Heart right ventricle (tissue), 16 donors: Measurements from ENCODE around the gene TSN. TPM values are rescaled to one million over a fixed set of nuclear protein-coding genes. Genes with fewer than 3 reads are reported as not detected.

ENCODE experiments used
- ATAC-seq, 8 donors: fragments of 200-7000 bp; cut with Tn5 transposase; one replicate each; pipeline ENCODE4 v1.9.1; 2020; ENCODE audit warnings: mild to moderate bottlenecking in 8 of 8, moderate library complexity in 8 of 8, moderate number of reproducible peaks in 1 of 8
- DNase-seq, 2 donors: peaks; one replicate each; pipeline ENCODE4 v3.0.0-alpha.2; 2020
- H3K27ac ChIP-seq, 10 donors: fragments of 200-600 bp; sonication (generic) in 2 of 10; one replicate each; pipeline versions ENCODE4 v1.5.0 to v1.8.0; 2020 to 2022; ENCODE audit warnings: mild to moderate bottlenecking in 3 of 10
- H3K27me3 ChIP-seq, 7 donors: fragments of 200-600 bp; one replicate each; pipeline ENCODE4 v1.8.0; 2021 to 2022; ENCODE audit warnings: mild to moderate bottlenecking in 2 of 7
- H3K36me3 ChIP-seq, 9 donors: fragments of 200-600 bp; sonication (generic) in 1 of 9; one replicate each; pipeline versions ENCODE4 v1.5.0 to v1.8.0; 2020 to 2022; ENCODE audit warnings: mild to moderate bottlenecking in 2 of 9
- H3K4me1 ChIP-seq, 9 donors: fragments of 200-600 bp; sonication (generic) in 1 of 9; one replicate each; pipeline versions ENCODE4 v1.5.0 to v1.8.0; 2020 to 2022; ENCODE audit warnings: mild to moderate bottlenecking in 4 of 9
- H3K4me3 ChIP-seq, 10 donors: fragments of 200-600 bp; sonication (generic) in 2 of 10; one replicate each; pipeline versions ENCODE4 v1.5.0 to v1.8.0; 2020 to 2022; ENCODE audit warnings: mild to moderate bottlenecking in 7 of 10, moderate library complexity in 2 of 10
- H3K9me3 ChIP-seq, 11 donors: fragments of 200-600 bp in 10 of 11; sonication (generic) in 2 of 11; one replicate each; pipeline versions ENCODE4 v1.5.0 to v1.8.0; 2013 to 2022; ENCODE audit warnings: mild to moderate bottlenecking in 2 of 11, control low read depth in 1 of 11, moderate library complexity in 1 of 11
- WGBS, 2 donors: extraction: QIAGEN DNeasy Blood & Tissue Kit; methylation state at CpG; one replicate each; pipeline ENCODE4 v1.1.7; 2013; ENCODE audit warnings: inconsistent platforms in 1 of 2; 5-methylcytosine and 5-hydroxymethylcytosine counted together
- intact Hi-C, 10 donors: fragments of 100-400 bp; cut with DNase I; formaldehyde crosslinking; loops; one replicate each; pipeline versions ENCODE4 v1.11.1 to v1.14.2; 2022
- polyA plus RNA-seq, 2 donors: library from polyadenylated mRNA; stranded (reverse); fragments of 200-250 nt; gene quantifications; one replicate each; pipeline ENCODE4 v1.2.3, GENCODE V29; 2013
- total RNA-seq, 10 donors: library from RNA; stranded (reverse); fragmentation: NEBNext Ultra II Directional in 3 of 10; extraction: Animal tissue kit (Norgen Biotek cat#: 25700) in 3 of 10; gene quantifications; one replicate each; pipeline versions ENCODE4 v1.2.1 to v1.2.4, GENCODE V29; 2021 to 2023
- TF ChIP-seq, protein P1 (sequence below), 9 donors: fragments of 200-600 bp; sonication (generic) in 2 of 9; IDR thresholded peaks; one replicate each; pipeline versions ENCODE4 v1.5.0 to v1.8.0; 2021 to 2022; ENCODE audit warnings: antibody characterized with exemption in 9 of 9, mild to moderate bottlenecking in 5 of 9, moderate library complexity in 1 of 9
- donor health status: Arrhythmogenic right ventricular cardiomyopathy.
- donor health status: ischemic (EF 13 %, LVEDD 7.1; RV severe dilation, severe dysfunction).
- donor health status: healthy with polysubstance abuse.
- donor health status: DM: no; HTN: yes; CAD: no.
- donor health status: DM: no; HTN: no; CAD: no.
- donor health status: ischemic (EF 25% LVEDD 6.9; RV normal size, moderate dysfunction).
- donor health status: ischemic (EF 25% LVEDD 5.7; RV mildly dilated, moderate dysfunction).
- donor health status: healthy.
- donor health status: DM: yes; HTN: yes; CAD: no.
- donor health status: Ischemic cardiomyopathy.
- donor health status: ischemic (EF 35%, LVEDD 5.7; RV mildly dilated, moderate dysfunction).
- donor health status: nonischemic (EF 11% LVEDD 7.7; RV severe dilation, severe dysfunction).
- donor health status: DM: yes; HTN: yes; CAD: no.
- donor health status: PGD.
- donor health status: ischemic (EF 29% LVEDD 5.4; RV normal size, mild dysfunction).
- donor health status: nonischemic (EF 23%, LVEDD 6.1; RV moderate dilation, normal function).

The TSN gene
- total and polyA plus RNA-seq, 12 donors, result 15.3 to 54.4 (median 47.3) TPM

GRCh38 chr2:121774235-121774634 is 18.8 kb downstream of the TSN start:
- intact Hi-C loops, result no loop called here
- TF ChIP-seq, protein P1, sequence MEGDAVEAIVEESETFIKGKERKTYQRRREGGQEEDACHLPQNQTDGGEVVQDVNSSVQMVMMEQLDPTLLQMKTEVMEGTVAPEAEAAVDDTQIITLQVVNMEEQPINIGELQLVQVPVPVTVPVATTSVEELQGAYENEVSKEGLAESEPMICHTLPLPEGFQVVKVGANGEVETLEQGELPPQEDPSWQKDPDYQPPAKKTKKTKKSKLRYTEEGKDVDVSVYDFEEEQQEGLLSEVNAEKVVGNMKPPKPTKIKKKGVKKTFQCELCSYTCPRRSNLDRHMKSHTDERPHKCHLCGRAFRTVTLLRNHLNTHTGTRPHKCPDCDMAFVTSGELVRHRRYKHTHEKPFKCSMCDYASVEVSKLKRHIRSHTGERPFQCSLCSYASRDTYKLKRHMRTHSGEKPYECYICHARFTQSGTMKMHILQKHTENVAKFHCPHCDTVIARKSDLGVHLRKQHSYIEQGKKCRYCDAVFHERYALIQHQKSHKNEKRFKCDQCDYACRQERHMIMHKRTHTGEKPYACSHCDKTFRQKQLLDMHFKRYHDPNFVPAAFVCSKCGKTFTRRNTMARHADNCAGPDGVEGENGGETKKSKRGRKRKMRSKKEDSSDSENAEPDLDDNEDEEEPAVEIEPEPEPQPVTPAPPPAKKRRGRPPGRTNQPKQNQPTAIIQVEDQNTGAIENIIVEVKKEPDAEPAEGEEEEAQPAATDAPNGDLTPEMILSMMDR (IDR thresholded peaks at IDR 0.05), result no peak
- H3K27ac ChIP-seq, result no peak overlapping the region

GRCh38 chr2:121776361-121776760 is 20.9 kb downstream of the TSN start:
- Histone ChIP-seq H3K27ac (no peak overlapping the region), H3K4me3 (no peak overlapping the region), H3K9me3 (no peaks in the 10 kb centered on the region), H3K27me3 (no peaks in the 10 kb centered on the region), H3K36me3 (no peaks in the 10 kb centered on the region), H3K4me1 (peaks cover 0 to 4% (median 0%) of the 10 kb centered on the region in 9 donors)
- WGBS, 2 donors, result 87 to 90% methylated on average over 3 of the region's 3 CpGs
- TF ChIP-seq, protein P1 (IDR thresholded peaks at IDR 0.05), result no peak
- ATAC-seq (no peak), DNase-seq (no peak)
- intact Hi-C loops, result no loop called here

More at GRCh38 chr2:121774235-121774634, 18.8 kb downstream of the TSN start:
- WGBS, 2 donors, result 94 to 96% methylated on average over 13 of the region's 13 CpGs
- H3K4me3 ChIP-seq, result no peak overlapping the region
- peaks cover 0 to 13% (median 0%) of the 10 kb centered on the region in 9 donors for H3K36me3 ChIP-seq
- no peaks in the 10 kb centered on the region for H3K9me3 ChIP-seq
- no peak for DNase-seq
- peaks cover 0 to 4% (median 0%) of the 10 kb centered on the region in 9 donors for H3K4me1 ChIP-seq
- no peaks in the 10 kb centered on the region for H3K27me3 ChIP-seq
- no peak for ATAC-seq

GRCh38 chr2:121776885-121777698 is 21.6 kb downstream of the TSN start:
- 60% methylated on average over 12 of the region's 12 CpGs for WGBS, 2 donors
- ATAC-seq (no peak), DNase-seq (no peak)
- H3K27ac ChIP-seq, result no peak overlapping the region
- no peaks in the 10 kb centered on the region for H3K9me3 ChIP-seq
- TF ChIP-seq, protein P1 (IDR thresholded peaks at IDR 0.05), result no peak
- intact Hi-C loops, result no loop called here
- no peak overlapping the region for H3K4me3 ChIP-seq
- no peaks in the 10 kb centered on the region for H3K27me3 ChIP-seq
- H3K36me3 ChIP-seq, result no peaks in the 10 kb centered on the region
- H3K4me1 ChIP-seq, result no peaks in the 10 kb centered on the region

GRCh38 chr2:121777699-121778058 is 22.2 kb downstream of the TSN start:
- H3K4me3 ChIP-seq, result no peak overlapping the region
- 91 to 93% methylated on average over 1 of the region's 1 CpG for WGBS, 2 donors
- H3K27me3 ChIP-seq, result no peaks in the 10 kb centered on the region
- H3K36me3 ChIP-seq, result no peaks in the 10 kb centered on the region
- DNase-seq (no peak), ATAC-seq (no peak)
- H3K4me1 ChIP-seq, result no peaks in the 10 kb centered on the region
- TF ChIP-seq, protein P1 (IDR thresholded peaks at IDR 0.05), result no peak
- intact Hi-C loops, result no loop called here
- H3K27ac ChIP-seq, result no peak overlapping the region
- H3K9me3 ChIP-seq, result no peaks in the 10 kb centered on the region
